NT2/D1 (cell line): Measurements from ENCODE around the gene TGM3.

Experiments used
- SUZ12 ChIP-seq: IDR thresholded peaks from 2 replicates; pipeline ENCODE4 v1.6.1; 2011; ENCODE audit not compliant: insufficient read length, insufficient read depth; ENCODE audit errors: extremely low read depth
- YY1 ChIP-seq: IDR thresholded peaks from 2 replicates; pipeline ENCODE4 v1.6.1; 2011; ENCODE audit not compliant: insufficient read length, insufficient read depth

- TF ChIP-seq YY1 (no peak), SUZ12 (no peak)
These were observed 44.3 kb downstream of the TGM3 start for GRCh38 chr20:2340136-2340535.
